GM12892 (cell line): ENCODE results near the gene MRS2.

Experiments
- POLR2A ChIP-seq: IDR thresholded peaks from 2 replicates; pipeline ENCODE4 v1.6.1; 2011; ENCODE audit warnings: low read depth, low read length, control low read depth
- POLR2AphosphoS5 ChIP-seq: IDR thresholded peaks from 2 replicates; pipeline ENCODE4 v1.6.1; 2011; ENCODE audit warnings: low read depth, low read length, control low read depth
- TAF1 ChIP-seq: IDR thresholded peaks from 2 replicates; pipeline ENCODE4 v1.6.1; 2011; ENCODE audit warnings: low read depth, mild to moderate bottlenecking, control low read depth, low read length, borderline replicate concordance

- TF ChIP-seq POLR2A (no peak), POLR2AphosphoS5 (no peak), TAF1 (no peak)
Measured at GRCh38 chr6:24403501-24403824, 727 bp downstream of the MRS2 start.
